ENCODE results near the gene U2AF2.

Gene U2AF2

GRCh38 chr19:55649268-55650125, 5.3 kb upstream of the U2AF2 start:
- H3K4me3 ChIP-seq (ENCODE audit: low read length in 2 of 2), result peak overlapping the region in 1 of 2 donors; percentile 90

DNA sequence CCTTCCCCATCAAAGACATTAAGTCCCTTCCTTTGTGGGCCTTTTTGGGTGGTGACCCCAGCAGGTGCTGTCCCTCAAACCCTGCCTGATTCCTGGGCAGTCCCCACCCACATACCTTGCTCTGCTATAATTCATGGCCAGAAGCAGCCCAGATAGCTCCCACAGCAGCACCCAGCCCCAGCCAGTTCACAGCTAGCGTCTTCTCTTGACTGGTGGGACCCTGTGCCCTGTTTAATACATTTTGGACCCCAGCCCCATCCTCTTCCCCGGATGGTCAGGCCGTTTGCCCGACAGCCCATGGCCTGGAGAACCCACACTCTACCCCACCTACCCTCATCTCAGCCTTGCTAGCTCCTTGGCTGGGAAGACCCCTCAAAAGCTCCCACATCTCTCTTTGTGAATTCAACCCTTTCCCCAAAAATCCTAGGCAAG, 4.7 kb upstream of the U2AF2 start:
- Histone ChIP-seq H3K18ac (ENCODE audit: low read length) (no peak overlapping the region), H2AFZ (ENCODE audit: low read length) (no peak overlapping the region), H3K27me3 (ENCODE audit: control insufficient read depth in 3 of 3, insufficient read depth in 3 of 3, low read depth in 1 of 3, low read length in 3 of 3) (no peaks in the 10 kb centered on the region), H2AK5ac (ENCODE audit: low read depth, low read length) (peak overlapping the region; percentile 43), H3K9me3 (replicated peaks in 1 of 2; ENCODE audit: control insufficient read depth in 2 of 2, insufficient read depth in 1 of 2, low read depth in 1 of 2, low read length in 2 of 2) (no peaks in the 10 kb centered on the region), H3K4me1 (ENCODE audit: control insufficient read depth in 2 of 2, insufficient read depth in 1 of 2, low read depth in 1 of 2, low read length in 2 of 2) (peaks cover 10 to 12% of the 10 kb centered on the region in 2 donors), H2BK5ac (ENCODE audit: low read length) (no peak overlapping the region), H3K4me3 (ENCODE audit: low read length in 2 of 2) (no peak overlapping the region), H3K9ac (ENCODE audit: low read depth, low read length, poor library complexity) (no peak overlapping the region), H3K14ac (ENCODE audit: low read length) (no peak overlapping the region), H3K36me3 (replicated peaks in 1 of 2; ENCODE audit: control insufficient read depth in 2 of 2, insufficient read depth in 2 of 2, low read length in 2 of 2) (peaks cover 20 to 34% of the 10 kb centered on the region in 2 donors), H3K4ac (ENCODE audit: low read length) (no peak overlapping the region), H3K27ac (replicated peaks; ENCODE audit: low read length) (no peak overlapping the region), H3K4me2 (ENCODE audit: insufficient read depth, low read length, poor library complexity, severe bottlenecking) (no peak overlapping the region), H2BK120ac (ENCODE audit: low read depth, low read length) (no peak overlapping the region), H4K8ac (ENCODE audit: low read depth, low read length) (no peak overlapping the region), H2BK12ac (ENCODE audit: low read length) (no peak overlapping the region), H2BK15ac (ENCODE audit: low read length) (no peak overlapping the region), H3K23ac (ENCODE audit: low read depth, low read length, poor library complexity) (no peak overlapping the region), H3K79me1 (ENCODE audit: low read depth, low read length) (peaks cover 15% of the 10 kb centered on the region), H4K91ac (ENCODE audit: low read depth, low read length, poor library complexity) (no peak overlapping the region)
- WGBS, 2 donors (ENCODE audit: extremely low coverage in 2 of 2, insufficient read length in 2 of 2, insufficient replicate concordance in 1 of 2), result no CpG with 5 or more reads among the region's 4 CpGs
- DNase-seq (ENCODE audit: low spot score), result no peak

More at GRCh38 chr19:55649268-55650125, 5.3 kb upstream of the U2AF2 start:
- H3K9ac ChIP-seq (ENCODE audit: low read depth, low read length, poor library complexity), result peak overlapping the region; percentile 99
- H3K4me2 ChIP-seq (ENCODE audit: insufficient read depth, low read length, poor library complexity, severe bottlenecking), result no peak overlapping the region
- no peak overlapping the region for H2BK120ac ChIP-seq (ENCODE audit: low read depth, low read length)
- DNase-seq (ENCODE audit: low spot score), result no peak
- no CpG with 5 or more reads among the region's 17 CpGs for WGBS, 2 donors (ENCODE audit: extremely low coverage in 2 of 2, insufficient read length in 2 of 2, insufficient replicate concordance in 1 of 2)
- H3K14ac ChIP-seq (ENCODE audit: low read length), result no peak overlapping the region
- no peak overlapping the region for H3K27ac ChIP-seq (replicated peaks; ENCODE audit: low read length)
- no peak overlapping the region for H3K23ac ChIP-seq (ENCODE audit: low read depth, low read length, poor library complexity)
- peaks cover 27 to 40% of the 10 kb centered on the region in 2 donors for H3K36me3 ChIP-seq (replicated peaks in 1 of 2; ENCODE audit: control insufficient read depth in 2 of 2, insufficient read depth in 2 of 2, low read length in 2 of 2)
- H3K79me1 ChIP-seq (ENCODE audit: low read depth, low read length), result peaks cover 19% of the 10 kb centered on the region
- H3K4ac ChIP-seq (ENCODE audit: low read length), result no peak overlapping the region
- H2AFZ ChIP-seq (ENCODE audit: low read length), result no peak overlapping the region
- H2AK5ac ChIP-seq (ENCODE audit: low read depth, low read length), result peak overlapping the region; percentile 99
- no peak overlapping the region for H3K18ac ChIP-seq (ENCODE audit: low read length)
- no peak overlapping the region for H4K91ac ChIP-seq (ENCODE audit: low read depth, low read length, poor library complexity)
- peak overlapping the region; percentile 44 for H2BK5ac ChIP-seq (ENCODE audit: low read length)
- peaks cover 12 to 13% of the 10 kb centered on the region in 2 donors for H3K4me1 ChIP-seq (ENCODE audit: control insufficient read depth in 2 of 2, insufficient read depth in 1 of 2, low read depth in 1 of 2, low read length in 2 of 2)
- H3K27me3 ChIP-seq (ENCODE audit: control insufficient read depth in 3 of 3, insufficient read depth in 3 of 3, low read depth in 1 of 3, low read length in 3 of 3), result no peaks in the 10 kb centered on the region
- H2BK12ac ChIP-seq (ENCODE audit: low read length), result peak overlapping the region; percentile 95
- no peaks in the 10 kb centered on the region for H3K9me3 ChIP-seq (replicated peaks in 1 of 2; ENCODE audit: control insufficient read depth in 2 of 2, insufficient read depth in 1 of 2, low read depth in 1 of 2, low read length in 2 of 2)
- peak overlapping the region; percentile 37 for H2BK15ac ChIP-seq (ENCODE audit: low read length)
- H4K8ac ChIP-seq (ENCODE audit: low read depth, low read length), result no peak overlapping the region

DNA sequence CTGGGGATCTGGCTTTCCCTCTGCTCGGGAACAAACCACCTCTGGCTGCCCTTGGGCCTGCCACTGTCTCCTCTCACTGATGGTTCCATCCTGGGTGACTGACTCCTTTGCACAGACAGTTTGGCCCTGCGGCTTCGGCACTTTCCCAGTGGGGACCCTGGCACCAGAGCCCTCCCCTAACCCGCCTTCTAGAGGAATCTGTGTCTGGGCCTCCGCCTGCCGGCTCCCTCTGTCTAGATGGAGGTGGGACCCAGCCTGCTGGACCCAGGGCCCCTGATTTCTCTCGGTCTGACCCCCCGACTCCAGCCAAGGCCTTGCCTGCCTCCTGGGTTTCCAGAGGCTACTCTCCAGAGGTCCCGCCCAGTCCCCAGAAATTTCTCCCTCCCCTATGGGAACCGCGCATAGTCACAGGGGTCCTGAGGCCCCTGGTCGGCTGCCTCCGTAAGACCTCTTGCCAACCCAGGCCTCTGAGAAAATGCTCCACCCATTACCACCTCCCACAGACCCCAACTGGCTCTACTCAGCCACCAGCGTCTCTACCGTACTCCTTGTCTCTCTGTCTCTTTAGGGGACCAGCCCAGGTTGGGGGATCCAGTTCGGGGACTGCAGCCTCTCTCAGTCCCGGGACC, 4.1 kb upstream of the U2AF2 start:
- H2BK15ac ChIP-seq (ENCODE audit: low read length), result no peak overlapping the region
- DNase-seq (ENCODE audit: low spot score), result no peak
- H3K79me1 ChIP-seq (ENCODE audit: low read depth, low read length), result peaks cover 17% of the 10 kb centered on the region
- no peak overlapping the region for H3K9ac ChIP-seq (ENCODE audit: low read depth, low read length, poor library complexity)
- no peak overlapping the region for H2AK5ac ChIP-seq (ENCODE audit: low read depth, low read length)
- no peaks in the 10 kb centered on the region for H3K9me3 ChIP-seq (replicated peaks in 1 of 2; ENCODE audit: control insufficient read depth in 2 of 2, insufficient read depth in 1 of 2, low read depth in 1 of 2, low read length in 2 of 2)
- peak overlapping the region; percentile 41 for H2BK12ac ChIP-seq (ENCODE audit: low read length)
- no peak overlapping the region for H3K4me3 ChIP-seq (ENCODE audit: low read length in 2 of 2)
- H3K4me1 ChIP-seq (ENCODE audit: control insufficient read depth in 2 of 2, insufficient read depth in 1 of 2, low read depth in 1 of 2, low read length in 2 of 2), result peaks cover 10 to 12% of the 10 kb centered on the region in 2 donors
- peak overlapping the region; percentile 65 for H3K23ac ChIP-seq (ENCODE audit: low read depth, low read length, poor library complexity)
- H3K27me3 ChIP-seq (ENCODE audit: control insufficient read depth in 3 of 3, insufficient read depth in 3 of 3, low read depth in 1 of 3, low read length in 3 of 3), result no peaks in the 10 kb centered on the region
- no peak overlapping the region for H3K18ac ChIP-seq (ENCODE audit: low read length)
- no peak overlapping the region for H3K14ac ChIP-seq (ENCODE audit: low read length)
- no peak overlapping the region for H3K4ac ChIP-seq (ENCODE audit: low read length)
- H3K36me3 ChIP-seq (replicated peaks in 1 of 2; ENCODE audit: control insufficient read depth in 2 of 2, insufficient read depth in 2 of 2, low read length in 2 of 2), result peaks cover 16 to 31% of the 10 kb centered on the region in 2 donors
- no peak overlapping the region for H2BK120ac ChIP-seq (ENCODE audit: low read depth, low read length)
- H3K27ac ChIP-seq (replicated peaks; ENCODE audit: low read length), result no peak overlapping the region
- no peak overlapping the region for H3K4me2 ChIP-seq (ENCODE audit: insufficient read depth, low read length, poor library complexity, severe bottlenecking)
- no peak overlapping the region for H4K91ac ChIP-seq (ENCODE audit: low read depth, low read length, poor library complexity)
- no peak overlapping the region for H2AFZ ChIP-seq (ENCODE audit: low read length)
- no CpG with 5 or more reads among the region's 17 CpGs for WGBS, 2 donors (ENCODE audit: extremely low coverage in 2 of 2, insufficient read length in 2 of 2, insufficient replicate concordance in 1 of 2)
- H4K8ac ChIP-seq (ENCODE audit: low read depth, low read length), result no peak overlapping the region
- H2BK5ac ChIP-seq (ENCODE audit: low read length), result no peak overlapping the region

DNA sequence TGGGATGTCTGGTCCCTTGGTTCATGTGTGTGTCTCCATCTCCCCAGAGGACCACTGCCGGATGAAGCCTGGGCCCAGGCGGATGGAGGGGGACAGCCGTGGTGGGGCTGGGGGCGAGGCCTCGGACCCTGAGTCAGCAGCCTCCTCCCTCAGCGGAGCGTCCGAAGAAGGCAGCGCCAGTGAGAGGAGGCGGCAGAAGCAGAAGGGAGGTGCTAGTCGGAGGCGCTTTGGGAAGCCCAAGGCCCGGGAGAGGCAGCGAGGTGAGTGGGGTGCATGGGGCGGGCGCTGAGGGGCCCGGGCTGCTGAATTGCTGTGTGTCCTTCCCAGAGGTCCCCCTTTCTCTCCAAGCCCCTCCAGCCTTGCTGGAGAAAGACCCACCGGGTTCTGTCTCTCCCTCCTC, 3.6 kb upstream of the U2AF2 start:
- no peak overlapping the region for H3K4me2 ChIP-seq (ENCODE audit: insufficient read depth, low read length, poor library complexity, severe bottlenecking)
- no peak overlapping the region for H2AK5ac ChIP-seq (ENCODE audit: low read depth, low read length)
- no CpG with 5 or more reads among the region's 18 CpGs for WGBS, 2 donors (ENCODE audit: extremely low coverage in 2 of 2, insufficient read length in 2 of 2, insufficient replicate concordance in 1 of 2)
- H3K27ac ChIP-seq (replicated peaks; ENCODE audit: low read length), result no peak overlapping the region
- no peak overlapping the region for H3K18ac ChIP-seq (ENCODE audit: low read length)
- peaks cover 16 to 34% of the 10 kb centered on the region in 2 donors for H3K36me3 ChIP-seq (replicated peaks in 1 of 2; ENCODE audit: control insufficient read depth in 2 of 2, insufficient read depth in 2 of 2, low read length in 2 of 2)
- H2BK15ac ChIP-seq (ENCODE audit: low read length), result no peak overlapping the region
- no peak overlapping the region for H3K9ac ChIP-seq (ENCODE audit: low read depth, low read length, poor library complexity)
- no peak overlapping the region for H4K91ac ChIP-seq (ENCODE audit: low read depth, low read length, poor library complexity)
- H3K14ac ChIP-seq (ENCODE audit: low read length), result no peak overlapping the region
- no peaks in the 10 kb centered on the region for H3K9me3 ChIP-seq (replicated peaks in 1 of 2; ENCODE audit: control insufficient read depth in 2 of 2, insufficient read depth in 1 of 2, low read depth in 1 of 2, low read length in 2 of 2)
- peak overlapping the region; percentile 41 for H2BK12ac ChIP-seq (ENCODE audit: low read length)
- DNase-seq (ENCODE audit: low spot score), result no peak
- no peak overlapping the region for H4K8ac ChIP-seq (ENCODE audit: low read depth, low read length)
- H2BK5ac ChIP-seq (ENCODE audit: low read length), result no peak overlapping the region
- H2AFZ ChIP-seq (ENCODE audit: low read length), result no peak overlapping the region
- no peaks in the 10 kb centered on the region for H3K27me3 ChIP-seq (ENCODE audit: control insufficient read depth in 3 of 3, insufficient read depth in 3 of 3, low read depth in 1 of 3, low read length in 3 of 3)
- no peak overlapping the region for H2BK120ac ChIP-seq (ENCODE audit: low read depth, low read length)
- H3K4me3 ChIP-seq (ENCODE audit: low read length in 2 of 2), result no peak overlapping the region
- H3K23ac ChIP-seq (ENCODE audit: low read depth, low read length, poor library complexity), result no peak overlapping the region
- H3K4me1 ChIP-seq (ENCODE audit: control insufficient read depth in 2 of 2, insufficient read depth in 1 of 2, low read depth in 1 of 2, low read length in 2 of 2), result peaks cover 12% of the 10 kb centered on the region in 2 donors
- H3K4ac ChIP-seq (ENCODE audit: low read length), result no peak overlapping the region
- H3K79me1 ChIP-seq (ENCODE audit: low read depth, low read length), result peaks cover 17% of the 10 kb centered on the region
